ENCODE data around the gene KRTAP4-16.
"Not testable (repeated sequence)": the region's sequence is repeated elsewhere in the genome, so short reads cannot be mapped to it uniquely, and the experiment has no call there.

- TF ChIP-seq CTCF, POLR2A (IDR thresholded peaks at IDR 0.05): not testable (repeated sequence)
Observed at GRCh38 chr17:41119696-41120690, 18.0 kb upstream of the KRTAP4-16 start.
